GM21381 (cell line): ENCODE measurements around the gene PM20D2.
"Not testable (repeated sequence)": the region's sequence is repeated elsewhere in the genome, so short reads cannot be mapped to it uniquely, and the experiment has no call there.

Experiments
- ATAC-seq: cut with Tn5 transposase; IDR thresholded peaks from one replicate; pipeline ENCODE4 v1.9.1; 2021; ENCODE audit warnings: mild to moderate bottlenecking, moderate library complexity; ENCODE audit not compliant: unreplicated experiment

The PM20D2 gene, protein sequence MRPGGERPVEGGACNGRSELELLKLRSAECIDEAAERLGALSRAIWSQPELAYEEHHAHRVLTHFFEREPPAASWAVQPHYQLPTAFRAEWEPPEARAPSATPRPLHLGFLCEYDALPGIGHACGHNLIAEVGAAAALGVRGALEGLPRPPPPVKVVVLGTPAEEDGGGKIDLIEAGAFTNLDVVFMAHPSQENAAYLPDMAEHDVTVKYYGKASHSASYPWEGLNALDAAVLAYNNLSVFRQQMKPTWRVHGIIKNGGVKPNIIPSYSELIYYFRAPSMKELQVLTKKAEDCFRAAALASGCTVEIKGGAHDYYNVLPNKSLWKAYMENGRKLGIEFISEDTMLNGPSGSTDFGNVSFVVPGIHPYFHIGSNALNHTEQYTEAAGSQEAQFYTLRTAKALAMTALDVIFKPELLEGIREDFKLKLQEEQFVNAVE

GRCh38 chr6:89145956-89146717 lies at the start of gene PM20D2:
Gene PM20D2, plus strand, starts transcription at chr6:89146055. Its CDS starts 90 bp downstream, at chr6:89146145.
- peak; percentile 66 for ATAC-seq

DNA sequence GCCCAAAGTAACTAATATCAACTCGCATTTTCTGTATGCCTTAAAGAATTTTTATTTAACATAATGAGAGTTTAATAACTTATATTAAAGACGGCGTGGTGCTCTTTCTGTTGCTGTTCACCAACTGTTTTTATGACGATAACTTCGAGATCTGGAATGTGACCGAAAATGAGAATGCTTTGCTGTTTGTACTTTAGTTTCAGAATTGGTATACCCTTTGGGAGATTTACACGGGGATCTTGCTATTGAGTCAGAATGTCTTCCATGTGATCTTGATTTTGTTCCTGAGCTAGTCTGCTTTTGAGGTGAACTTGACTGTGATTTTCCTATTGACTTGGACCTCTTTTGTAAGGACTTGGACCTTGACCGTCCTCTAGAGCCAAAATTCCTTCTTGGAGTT lies 47.4 kb upstream of the PM20D2 start:
- no peak for ATAC-seq

DNA sequence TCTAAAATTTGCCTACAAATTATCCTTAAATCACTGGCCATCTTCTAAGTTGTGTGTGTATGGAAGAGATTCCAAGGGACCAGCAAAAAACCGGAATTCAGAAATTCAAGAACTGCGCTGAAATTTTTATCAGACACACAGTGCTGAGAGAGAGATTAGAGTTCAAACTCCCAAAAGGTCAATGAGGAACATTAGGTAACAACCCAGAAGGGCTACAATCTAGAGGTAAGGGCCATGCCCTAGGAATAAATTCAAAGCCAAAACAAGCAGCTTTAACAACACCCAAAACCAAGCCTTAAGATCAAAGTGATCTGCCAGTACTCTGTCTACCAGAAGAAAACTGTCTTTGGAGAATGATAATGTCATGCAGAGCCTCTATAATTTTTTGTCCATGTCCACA lies 45.7 kb upstream of the PM20D2 start:
- ATAC-seq: no peak

- ATAC-seq: no peak
Measured at GRCh38 chr6:89110284-89110683, 35.6 kb upstream of the PM20D2 start.

- no peak for ATAC-seq
Measured at GRCh38 chr6:89111933-89112332, 33.9 kb upstream of the PM20D2 start.

GRCh38 chr6:89116702-89117101 lies 29.2 kb upstream of the PM20D2 start:
- ATAC-seq: no peak

- ATAC-seq: peak; percentile 64
Measured at GRCh38 chr6:89117211-89118108, 28.4 kb upstream of the PM20D2 start, which contains the start of gene SRSF12. Gene SRSF12, minus strand, starts transcription at chr6:89118071. Its CDS starts 184 bp downstream, at chr6:89117887.

- ATAC-seq: no peak
Measured at GRCh38 chr6:89118931-89119330, 26.9 kb upstream of the PM20D2 start.

GRCh38 chr6:89120371-89120770 lies 25.5 kb upstream of the PM20D2 start:
- ATAC-seq: no peak

DNA sequence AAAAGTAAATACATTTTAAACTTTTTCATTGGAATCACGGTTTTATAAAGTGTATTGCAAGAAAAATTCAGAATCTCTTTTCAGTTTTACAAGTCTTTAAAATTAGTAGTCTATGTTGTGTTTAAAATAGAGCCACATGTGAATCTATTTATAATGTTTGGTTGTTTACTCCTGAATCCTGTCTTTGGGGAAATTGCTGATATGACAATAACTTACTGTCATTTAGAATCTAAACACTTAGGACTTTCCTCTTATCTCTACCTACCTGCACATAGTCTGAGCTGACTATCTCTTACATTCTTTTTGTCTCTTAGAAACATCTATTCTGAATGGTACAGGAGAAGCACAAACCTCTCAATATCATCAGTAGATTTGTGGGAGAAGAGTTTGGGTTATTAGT lies 23.9 kb upstream of the PM20D2 start:
- no peak for ATAC-seq

GRCh38 chr6:89122625-89123024 lies 23.2 kb upstream of the PM20D2 start:
- ATAC-seq: peak; percentile 61

DNA sequence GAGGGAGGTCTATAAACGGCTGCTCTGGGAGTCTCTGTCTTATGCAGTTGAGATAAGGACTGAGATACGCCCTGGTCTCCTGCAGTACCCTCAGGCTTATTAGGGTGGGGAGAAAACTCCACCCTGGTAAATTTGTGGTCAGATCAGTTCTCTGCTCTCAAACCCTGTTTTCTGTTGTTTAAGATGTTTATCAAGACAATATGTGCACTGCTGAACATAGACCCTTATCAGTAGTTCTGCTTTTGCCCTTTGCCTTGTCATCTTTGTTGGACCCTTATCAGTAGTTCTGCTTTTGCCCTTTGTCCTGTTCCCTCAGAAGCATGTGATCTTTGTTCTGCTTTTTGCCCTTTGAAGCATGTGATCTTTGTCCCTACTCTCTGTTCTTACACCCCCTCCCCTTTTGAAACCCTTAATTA lies 17.6 kb upstream of the PM20D2 start:
- not testable (repeated sequence) for ATAC-seq

- no peak for ATAC-seq
Measured at GRCh38 chr6:89131599-89131998, 14.3 kb upstream of the PM20D2 start.

GRCh38 chr6:89132057-89132456 lies 13.8 kb upstream of the PM20D2 start:
- ATAC-seq: no peak

DNA sequence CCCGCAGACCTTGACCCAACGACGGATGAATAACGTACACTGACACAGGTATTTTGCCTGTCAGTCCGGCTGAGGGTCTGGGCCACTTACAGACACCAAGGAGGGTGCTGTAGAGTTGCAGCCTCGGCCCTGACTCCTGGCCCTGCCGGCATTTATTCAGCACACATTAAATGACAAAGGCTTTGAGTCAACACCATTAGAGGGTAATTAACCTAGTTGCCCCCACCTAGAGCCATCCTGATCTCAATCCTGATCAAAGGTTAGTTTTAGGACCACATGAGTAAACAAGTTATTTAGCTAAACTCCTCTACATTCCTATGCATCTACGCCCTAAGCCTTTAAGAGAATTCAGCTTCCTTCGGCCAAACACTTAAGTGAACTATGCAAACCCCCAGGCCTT lies 11.9 kb upstream of the PM20D2 start:
- no peak for ATAC-seq

- ATAC-seq: no peak
Measured at GRCh38 chr6:89134723-89135122, 11.1 kb upstream of the PM20D2 start.

GRCh38 chr6:89138173-89138572 lies 7.7 kb upstream of the PM20D2 start:
- ATAC-seq: no peak

GRCh38 chr6:89139509-89140346 lies 6.1 kb upstream of the PM20D2 start:
- ATAC-seq: no peak

DNA sequence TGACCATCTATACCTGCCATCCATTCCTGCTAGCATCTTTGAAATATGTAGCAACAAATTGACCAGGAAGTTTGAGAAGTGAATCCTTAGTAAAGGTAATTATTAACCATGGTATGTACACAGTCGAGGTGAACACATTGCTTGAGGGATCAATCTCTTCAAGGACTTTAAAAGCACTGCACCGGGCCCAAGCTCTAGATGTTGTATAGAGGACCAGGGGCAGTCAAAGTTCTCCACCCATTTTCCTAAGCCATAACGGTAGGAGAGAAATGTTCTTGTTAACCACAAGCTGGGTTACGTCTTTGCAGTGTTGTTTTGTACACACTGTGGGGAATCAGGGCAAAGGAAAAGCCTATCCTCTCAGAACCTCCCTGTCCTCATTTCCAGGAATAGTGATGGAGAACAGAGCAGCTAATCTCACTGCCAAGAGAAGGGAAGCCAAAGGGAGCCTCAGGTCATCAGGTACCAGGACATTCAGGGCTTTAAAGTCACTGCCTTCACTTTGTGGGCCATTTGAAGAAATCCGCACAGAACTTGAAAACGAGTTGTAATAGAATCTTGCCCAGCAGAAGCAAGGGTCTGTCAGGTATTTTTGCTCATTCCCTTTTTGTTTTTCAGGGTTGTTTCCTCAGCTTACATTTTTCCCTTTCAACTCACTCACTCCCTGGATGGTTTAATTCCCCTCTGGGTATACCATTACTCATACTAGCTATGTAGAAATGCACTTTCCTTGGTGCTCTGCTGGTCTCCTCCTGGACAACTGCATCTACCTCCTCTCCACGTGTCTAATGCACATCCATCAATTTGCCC lies 5.3 kb upstream of the PM20D2 start:
- no peak for ATAC-seq
